NOMO-1 treated with DMSO at 0.1 percent for 48 hours (cell line): ENCODE data around the gene UNC5A.

ENCODE experiments used
- DNase-seq: peaks from one replicate; lab custom pipeline; 2025; ENCODE audit not compliant: unreplicated experiment; lab: John Stamatoyannopoulos, UW

Gene UNC5A

DNA sequence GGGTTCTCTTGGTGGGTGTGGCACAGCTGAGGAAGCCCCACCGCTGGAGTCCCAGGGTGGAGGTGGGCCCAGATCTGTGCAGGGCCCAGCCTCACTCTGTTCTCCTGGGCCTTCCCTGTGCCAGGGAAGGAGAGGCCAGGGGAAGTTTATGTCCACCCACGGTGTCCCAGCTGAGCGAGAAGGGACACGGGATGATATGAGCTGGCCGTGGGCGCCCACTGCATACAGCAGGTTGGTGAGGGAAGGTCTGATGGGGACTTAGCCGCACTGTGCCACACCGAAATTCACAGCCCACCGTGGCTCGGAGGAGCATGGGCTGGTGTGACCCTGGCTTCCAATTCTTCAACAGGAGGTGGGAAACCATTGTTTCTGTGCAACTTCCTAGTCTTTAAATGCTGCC lies 33.9 kb downstream of the UNC5A start:
- DNase-seq: no peak

DNA sequence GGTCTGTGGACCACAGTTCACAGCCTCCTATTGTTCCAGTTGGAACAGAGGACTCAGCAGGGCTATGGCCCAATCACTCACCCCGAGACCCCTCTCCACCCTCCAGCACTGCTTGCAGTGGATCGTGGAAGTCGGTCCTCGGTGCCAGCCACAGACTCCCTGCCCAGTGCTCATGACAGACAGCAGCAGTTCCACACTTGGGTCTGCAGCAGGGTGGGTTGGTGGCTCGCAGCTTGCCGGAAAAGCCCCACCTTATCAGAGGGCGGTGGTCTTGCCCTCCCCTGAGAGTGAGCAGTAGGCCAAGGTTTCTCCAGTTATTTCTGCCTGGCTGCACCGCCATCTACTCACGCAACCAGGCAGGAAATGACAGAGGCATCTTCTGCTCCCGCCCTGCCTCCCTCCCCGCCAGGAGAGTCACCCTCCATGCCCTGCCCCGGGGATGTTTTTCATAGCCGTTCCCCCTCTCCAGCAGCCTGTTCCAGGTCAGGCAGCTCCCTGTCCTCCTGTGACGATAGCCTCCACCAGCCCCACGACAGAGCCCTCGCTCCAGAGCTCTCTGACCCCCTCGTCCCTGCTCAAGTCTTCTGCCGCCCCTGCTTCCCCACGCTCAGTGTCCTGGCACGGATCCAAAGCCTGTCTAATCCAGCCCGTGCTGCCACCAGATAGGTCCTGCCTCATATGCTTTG lies 34.5 kb downstream of the UNC5A start:
- no peak for DNase-seq

DNA sequence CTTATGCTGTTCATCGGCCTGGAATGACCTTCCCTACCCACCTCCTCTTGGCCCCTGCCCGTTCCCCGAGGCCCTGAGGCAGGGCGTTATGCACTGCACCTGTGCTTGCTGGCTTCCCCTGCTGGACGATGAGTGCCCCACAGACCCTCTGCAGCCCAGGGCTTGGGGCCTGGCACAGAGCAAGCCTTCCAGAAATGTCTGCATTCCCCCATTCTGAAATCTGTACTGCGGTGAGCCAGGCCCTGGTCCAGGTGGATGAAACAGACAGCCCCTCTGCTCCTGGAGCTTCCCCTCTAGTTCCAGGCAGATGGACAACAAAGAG lies 35.0 kb downstream of the UNC5A start:
- DNase-seq: no peak

DNA sequence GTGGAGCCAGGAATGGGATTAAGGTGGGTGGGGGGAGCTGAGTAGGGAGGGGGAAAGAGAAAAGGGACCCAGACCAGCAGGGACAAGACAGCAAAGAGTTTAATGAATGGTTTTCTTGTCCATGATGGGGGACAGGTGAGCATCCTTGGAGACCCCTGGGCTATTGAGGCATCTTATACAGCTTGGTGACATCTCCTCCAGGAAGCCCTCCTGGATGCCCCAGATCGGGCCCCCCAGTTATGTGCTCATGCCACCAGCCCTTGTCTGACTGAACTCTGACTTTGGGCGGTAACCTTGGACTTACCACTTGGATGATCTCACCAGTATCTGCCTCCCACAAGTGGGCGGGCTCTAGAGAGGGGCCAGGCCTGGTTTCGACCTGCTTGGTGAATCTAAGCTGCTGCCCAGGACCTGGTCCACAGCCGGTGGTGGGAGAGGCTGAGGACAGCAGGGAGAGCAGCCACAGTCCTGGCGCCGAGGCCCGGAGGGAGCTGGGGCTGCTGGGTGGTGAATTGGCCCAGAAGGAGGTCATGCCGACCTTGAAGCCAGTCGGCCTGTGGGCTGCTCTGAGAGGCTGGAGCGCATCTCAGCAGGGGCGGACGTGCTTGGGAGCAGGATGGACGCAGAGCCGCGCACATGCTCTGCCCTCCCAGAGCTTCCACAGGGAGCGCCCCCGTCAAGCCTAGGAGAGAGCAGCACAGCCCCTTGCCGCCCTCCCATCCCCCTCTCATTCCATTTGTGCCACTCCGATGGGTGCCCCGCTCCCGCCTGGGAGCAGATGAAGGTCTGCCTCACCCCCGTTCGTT lies 36.2 kb downstream of the UNC5A start:
- no peak for DNase-seq

DNA sequence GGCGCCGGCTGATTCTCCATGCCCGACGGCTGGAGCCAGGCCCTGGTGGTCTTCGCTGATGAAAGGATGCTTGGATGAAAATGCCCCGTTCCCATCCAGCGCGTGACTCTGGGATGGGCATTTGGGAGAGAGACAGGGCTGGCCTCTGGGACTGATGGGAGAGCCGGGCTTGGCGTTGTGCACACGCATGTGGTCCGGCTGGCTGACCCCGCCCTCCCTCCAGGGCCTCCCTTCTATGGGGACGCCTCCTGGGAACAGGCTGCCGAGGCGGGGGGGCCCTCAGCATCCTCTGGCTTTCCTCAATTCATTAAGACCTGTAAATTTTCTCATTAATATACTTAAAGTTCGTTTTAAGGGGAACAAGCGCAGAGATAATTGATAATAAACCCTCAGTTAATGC lies 36.8 kb downstream of the UNC5A start:
- DNase-seq: no peak

DNA sequence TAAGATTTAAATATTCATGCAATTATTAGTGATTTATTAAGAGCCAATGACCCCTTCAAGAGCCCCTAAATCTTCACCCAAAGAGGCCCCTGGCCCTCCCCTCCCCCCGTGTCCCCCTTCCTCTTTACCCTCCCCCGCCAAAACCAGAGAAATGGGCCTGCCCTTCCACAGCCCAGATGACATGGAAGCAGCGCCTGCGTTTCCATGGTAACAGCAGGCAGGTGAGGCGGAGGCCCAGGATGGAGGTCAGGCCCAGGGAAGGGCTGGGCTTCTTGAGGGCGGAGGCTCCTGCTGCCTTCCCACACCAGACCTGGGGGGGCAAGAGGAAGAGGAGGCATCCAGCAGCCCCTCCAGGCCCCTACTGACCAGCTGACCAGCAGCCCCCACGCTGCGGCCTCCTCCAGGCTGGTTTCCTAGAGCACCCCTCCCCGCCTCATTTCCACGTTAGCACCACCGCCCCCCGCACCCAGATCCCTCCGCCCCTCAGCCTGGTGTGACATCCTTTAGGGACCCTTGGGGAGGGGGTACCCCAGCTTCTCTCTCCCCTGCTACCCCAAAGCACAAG lies 37.4 kb downstream of the UNC5A start:
- no peak for DNase-seq

DNA sequence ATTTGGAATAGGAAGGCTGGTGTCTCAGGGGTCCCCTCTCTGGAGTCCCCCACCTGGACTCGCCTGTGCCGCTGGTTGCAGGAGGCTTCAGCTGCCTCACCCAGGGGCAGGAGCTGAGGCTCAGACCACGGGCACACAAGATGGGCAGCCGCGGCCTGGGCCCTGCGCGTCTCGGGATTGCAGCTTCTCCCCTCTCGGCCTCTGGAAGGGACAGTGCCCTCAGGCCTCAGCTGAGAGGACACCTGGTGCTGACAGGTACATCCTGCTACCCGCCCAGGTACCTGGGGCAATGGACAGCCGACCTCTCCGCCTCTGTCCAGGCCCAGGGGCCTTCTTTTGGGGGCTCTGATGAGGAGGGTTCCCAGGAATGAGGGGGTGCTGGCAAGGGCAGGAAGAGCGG lies 38.3 kb downstream of the UNC5A start:
- DNase-seq: no peak

DNA sequence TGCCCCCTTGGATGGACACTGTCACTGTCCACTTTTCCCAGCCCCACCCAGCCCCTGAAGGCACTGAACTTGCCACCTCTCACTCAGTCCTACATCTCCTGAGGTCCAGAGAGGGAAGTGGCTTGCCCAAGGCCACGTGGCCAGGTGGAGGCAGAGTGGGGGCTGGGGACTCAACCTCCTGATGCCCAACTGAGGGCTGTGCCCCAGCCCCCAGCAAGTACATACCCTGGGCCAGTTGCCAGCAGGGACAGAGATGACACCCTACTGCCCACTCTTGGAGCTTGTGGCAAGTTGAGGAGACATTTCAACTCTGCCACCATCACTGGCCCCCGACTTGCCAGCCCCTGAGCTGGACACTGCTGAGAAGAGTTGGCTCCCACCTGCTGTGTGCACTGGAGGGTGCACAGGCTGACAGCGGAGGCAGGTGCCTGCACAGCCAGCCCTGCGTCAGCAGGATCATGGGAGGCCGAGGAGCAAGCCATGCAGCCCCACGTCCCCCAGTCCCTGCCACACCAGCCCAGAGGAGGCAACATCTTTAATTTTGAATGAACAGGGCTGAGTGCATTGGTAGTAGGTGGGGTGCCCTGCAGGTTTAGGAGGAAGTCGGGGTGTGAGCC lies 39.4 kb downstream of the UNC5A start:
- DNase-seq: no peak

DNA sequence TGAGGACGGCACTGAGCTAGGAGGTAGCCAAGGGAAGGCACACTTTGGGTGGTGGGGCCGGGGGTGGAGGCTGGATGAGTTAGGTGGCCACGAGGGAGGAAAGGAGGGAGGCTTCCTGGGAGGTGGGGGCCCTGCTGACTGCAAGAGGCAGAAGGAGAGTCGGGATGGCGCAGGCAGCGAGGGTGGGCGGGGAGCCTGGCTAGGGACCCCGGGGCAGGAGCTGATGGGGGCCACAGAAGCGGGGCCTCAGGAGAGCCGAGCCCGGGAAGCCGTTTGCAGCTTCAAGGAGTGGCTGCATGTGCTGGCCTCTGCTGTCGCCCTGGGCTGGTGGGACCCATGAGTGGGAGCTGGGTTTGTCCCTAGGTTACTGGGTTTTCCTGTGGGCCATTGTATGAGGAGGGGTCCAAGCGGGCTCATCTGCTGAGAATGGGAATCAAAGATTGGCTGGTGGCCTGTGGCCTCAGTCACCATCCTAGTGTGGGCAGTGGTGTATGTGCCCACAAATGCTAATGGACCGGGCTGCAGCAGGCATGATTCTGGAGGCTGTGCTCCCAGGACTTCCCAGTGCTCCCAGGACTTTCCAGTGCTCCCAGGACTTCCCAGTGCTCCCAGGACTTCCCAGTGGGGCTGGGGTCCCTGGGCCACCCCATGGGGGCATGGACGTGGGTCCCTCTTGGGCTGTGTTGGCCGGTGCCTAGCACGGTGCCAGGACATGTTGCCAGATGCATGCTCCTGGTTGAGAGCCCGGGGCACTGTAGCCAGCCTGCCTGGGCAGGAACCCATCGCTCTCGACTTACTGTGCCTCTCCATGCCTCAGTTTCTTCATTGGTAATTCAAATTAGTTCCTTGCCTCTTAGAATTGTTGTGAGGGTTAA lies 40.2 kb downstream of the UNC5A start:
- no peak for DNase-seq

DNA sequence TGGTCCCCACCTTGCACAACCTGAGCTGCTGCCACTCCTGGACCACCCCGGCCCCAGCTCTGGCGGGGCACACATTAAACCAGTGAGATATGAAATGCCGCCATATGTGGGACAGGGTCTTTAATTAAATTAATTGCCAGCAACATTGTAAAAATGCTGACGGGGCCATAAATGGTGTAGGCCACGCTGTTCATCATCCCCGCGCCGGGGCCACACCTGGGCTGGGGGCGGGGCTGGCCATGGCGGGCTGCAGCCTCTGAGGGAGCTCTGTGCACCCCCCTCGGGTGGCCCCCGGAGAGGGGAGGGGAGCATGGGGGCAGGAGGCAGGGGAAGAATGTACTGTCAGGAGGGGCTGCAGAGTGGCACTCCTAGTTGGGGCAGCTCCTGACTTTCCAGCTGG lies 41.0 kb downstream of the UNC5A start:
- no peak for DNase-seq

DNA sequence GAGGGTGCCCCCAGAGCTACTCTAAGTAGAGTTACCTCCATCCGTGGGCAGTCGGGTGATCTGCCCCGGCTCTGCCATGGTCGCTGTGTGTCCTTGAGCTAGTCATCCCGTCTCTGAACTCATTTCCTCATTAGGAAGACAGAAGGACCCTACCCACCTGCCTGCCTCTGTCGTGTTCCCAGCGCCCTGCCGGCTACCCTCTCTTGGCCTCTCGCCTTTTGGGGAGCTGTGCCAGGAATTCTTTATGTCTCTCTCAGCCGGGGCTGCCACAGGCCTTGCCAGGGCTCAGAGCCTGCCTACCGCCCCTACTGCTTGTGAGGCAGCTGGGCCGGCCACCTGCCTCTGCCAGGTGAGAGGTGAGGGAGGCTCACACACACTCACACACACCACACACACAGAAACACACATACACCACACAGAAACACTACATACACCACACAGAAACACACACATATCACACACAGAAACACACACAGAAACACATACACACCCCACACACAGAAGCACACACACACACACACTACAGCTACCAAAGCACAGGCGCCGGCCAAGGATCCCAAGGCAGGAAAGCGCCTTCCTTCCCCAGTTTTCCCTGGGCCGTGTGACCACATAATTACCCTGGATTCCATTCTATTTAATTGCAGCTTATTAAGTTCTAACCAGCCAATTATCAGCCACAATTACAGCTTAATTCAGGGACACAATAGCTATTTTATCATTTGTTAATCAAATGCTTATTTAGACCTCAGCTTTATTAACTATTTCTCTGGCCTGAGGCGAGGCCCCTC lies 41.7 kb downstream of the UNC5A start:
- DNase-seq: no peak

DNA sequence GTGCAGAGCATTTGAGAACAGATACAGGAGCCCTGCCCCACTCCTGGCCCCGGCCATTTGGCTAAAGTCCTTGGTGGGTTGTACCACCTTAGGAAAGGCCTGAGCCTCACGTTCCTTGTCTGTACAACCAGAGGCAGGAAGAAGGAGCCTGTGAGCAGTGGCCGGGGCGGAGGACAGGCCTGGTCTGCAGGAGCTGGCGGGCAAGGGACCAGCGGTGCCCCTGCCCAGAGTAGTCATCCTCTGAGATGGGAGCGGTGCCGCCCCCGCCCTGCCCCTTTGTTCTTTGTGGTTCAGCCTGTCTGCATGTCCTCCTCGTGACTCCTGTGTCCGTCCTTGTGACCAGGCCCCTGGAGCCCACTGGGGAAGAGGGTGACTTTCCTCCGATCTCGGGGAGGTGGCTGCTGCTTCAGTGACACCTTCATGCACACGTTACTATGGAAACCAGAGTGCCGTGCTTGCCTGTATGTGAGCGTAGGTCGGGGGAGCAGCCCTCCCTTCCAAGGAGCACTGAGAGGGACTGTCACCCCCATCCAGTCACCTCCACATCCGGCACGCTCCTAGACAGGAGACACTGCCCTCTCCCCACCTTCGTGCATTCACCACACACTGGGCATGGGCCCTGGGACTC lies 42.9 kb downstream of the UNC5A start:
- DNase-seq: no peak

DNA sequence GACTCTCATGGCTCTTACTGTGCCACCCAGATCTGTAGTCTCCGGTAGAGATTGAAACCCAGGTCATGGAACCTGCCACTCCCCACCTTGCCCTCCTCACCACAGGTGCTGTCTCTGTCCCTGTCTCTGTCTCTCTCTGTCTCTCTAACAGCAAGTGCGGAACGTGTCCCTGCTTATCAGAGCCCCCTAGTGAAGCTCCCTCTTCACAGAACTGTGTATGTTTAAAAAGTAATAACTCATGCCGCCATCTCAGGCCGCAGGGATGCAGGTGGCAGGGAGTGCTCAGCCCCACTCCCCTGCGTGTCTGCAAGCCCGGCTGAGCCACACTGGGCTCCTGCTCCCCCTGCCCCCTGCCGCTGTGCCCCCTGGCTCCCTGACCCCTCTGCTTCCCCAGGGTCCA lies 43.8 kb downstream of the UNC5A start:
- no peak for DNase-seq

DNA sequence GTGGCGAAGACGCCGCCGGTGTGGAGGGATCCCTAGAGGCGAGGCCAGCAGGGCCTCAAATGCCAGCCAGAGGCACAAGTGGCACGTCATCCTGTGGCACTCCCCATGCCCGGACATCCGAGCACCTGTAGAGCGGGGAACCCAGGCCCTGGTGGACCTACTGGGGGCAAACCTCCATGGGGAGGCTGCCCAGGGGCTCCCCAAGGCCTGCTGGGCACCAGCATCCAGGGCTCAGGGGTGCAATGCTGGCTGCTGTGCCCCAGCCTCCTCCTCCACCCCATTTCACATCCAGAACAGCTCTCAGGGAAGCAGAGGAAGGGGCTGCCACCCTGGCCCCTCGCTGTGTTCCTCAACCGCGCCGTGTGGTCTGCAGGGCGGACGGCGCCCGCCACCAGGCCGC lies 45.2 kb downstream of the UNC5A start:
- DNase-seq: no peak

DNA sequence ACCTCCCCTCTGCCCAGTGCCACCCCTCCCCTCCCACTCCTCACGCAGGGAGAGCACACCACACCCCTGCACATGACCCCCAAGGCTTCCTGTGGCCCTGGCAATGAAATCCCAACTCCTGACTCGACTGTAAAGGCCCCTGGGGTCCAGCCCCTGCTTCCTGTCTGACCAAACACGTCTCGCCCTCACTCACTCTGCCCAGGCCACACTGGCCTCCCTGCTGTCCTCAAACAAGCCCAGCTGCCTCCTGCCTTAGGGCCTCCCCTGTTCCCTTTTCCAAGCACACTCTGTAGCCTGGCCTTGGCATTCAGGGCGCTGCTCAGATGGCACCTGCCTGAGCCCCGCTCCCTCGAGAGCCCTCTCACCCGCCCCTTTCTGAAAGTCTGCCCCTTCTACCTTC lies 46.4 kb downstream of the UNC5A start:
- DNase-seq: no peak

DNA sequence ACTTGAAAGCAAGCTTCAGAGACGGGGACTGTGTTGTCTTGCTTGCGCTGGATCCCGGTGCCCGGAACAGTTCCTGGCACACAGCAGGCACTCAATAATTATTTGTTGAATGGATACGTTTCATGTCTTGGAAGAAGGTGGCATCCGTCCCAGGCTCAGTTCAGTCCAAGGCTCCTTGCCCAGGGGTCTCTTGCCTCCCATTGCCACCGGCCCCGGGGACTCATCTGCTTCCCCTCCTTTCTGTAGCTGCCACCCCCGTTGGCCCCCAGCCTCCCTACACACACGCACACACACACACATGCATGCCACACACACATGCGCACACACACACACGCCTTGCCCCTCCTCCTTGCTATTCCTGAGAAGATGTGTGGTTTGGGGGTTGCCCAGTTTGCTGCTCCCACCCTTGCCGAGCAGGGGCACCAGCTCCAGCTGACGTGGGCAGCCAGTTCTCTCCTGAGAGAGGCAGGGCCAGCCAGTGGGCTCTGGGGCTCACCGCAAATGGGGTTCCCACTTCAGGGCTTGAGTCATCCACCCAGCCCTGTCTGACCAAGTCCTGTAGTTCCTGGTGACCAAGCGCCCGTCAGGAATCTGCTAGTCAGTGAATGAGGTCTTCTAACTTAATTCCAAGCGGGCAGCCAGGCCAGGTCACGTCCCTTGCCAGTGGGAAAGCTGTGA lies 47.0 kb downstream of the UNC5A start:
- DNase-seq: no peak

DNA sequence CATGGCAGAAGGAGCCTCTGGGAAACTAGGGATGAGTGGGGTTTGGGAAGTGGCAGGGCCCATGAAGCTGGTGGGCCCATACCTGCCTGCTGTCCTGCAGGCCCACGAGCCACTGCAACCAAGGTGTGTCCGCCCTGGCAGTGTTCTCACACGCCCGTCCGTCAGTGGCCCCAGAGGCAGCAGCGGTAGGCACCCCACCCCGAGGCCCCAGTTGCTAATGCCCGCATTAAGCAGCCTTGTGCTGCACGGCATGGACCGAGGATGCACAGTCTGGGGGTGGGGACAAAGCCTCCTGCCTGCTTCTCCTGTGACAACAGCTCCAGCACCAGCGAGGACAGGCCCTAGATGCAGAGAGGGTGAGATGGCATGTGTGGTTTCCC lies 47.5 kb downstream of the UNC5A start:
- DNase-seq: no peak

DNA sequence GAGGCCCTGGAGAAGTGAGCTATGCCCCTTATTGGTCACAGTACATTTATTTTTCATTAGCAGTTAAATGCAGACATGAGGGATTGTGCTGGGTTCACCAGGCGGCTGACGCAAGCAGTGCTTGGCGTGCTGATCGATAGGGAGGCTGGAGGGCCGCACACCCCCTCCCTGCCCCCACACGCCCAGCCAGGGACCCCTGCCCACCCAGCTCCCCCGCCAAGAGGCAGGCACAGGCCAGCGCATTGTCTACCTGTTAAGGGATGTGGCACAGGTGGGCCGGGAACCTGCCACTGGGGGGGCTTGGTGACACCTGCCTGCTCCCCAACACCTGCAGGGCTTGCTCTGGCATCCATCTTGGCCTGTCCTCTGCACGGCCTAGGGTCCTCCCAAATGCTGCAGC lies 49.6 kb downstream of the UNC5A start:
- DNase-seq: no peak

DNA sequence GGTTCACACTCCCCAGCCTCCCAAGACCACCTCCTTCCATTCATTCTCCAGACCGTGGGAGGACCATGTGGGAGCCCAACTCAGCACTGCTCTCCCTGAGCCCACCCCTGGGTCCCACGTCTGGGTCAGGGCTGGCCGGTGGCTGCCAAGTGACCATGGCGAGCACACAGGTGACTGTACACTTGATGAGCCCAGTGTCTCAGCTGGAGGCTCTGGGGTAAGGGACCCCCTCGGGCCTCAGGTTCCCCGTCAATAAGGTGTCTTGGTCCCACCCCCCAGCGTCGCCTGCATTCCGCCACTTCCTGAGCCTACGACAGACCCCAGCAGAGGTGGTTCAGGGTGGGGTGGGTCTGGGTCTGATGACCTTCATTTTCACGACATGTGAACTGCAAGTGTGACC lies 50.0 kb downstream of the UNC5A start:
- DNase-seq: no peak
